GM12872 (cell line): ENCODE measurements around the gene LRRC8B.

Source experiments
- CTCF ChIP-seq: IDR thresholded peaks from 3 replicates; pipeline ENCODE4 v1.5.1; 2011; ENCODE audit warnings: low read depth, mild to moderate bottlenecking, low read length, moderate library complexity; ENCODE audit not compliant: insufficient read depth

LRRC8B gene

GRCh38 chr1:89536555-89537341 is 12.1 kb downstream of the LRRC8B start:
- TF ChIP-seq CTCF = no peak

- TF ChIP-seq CTCF = no peak
Observed at GRCh38 chr1:89538361-89538760, 13.7 kb downstream of the LRRC8B start.

GRCh38 chr1:89539128-89539527 is 14.5 kb downstream of the LRRC8B start:
- no peak for TF ChIP-seq CTCF

GRCh38 chr1:89540406-89540970 is 15.9 kb downstream of the LRRC8B start:
- no peak for TF ChIP-seq CTCF

GRCh38 chr1:89542345-89542744 is 17.7 kb downstream of the LRRC8B start:
- TF ChIP-seq CTCF = no peak

GRCh38 chr1:89545264-89546038 is 20.8 kb downstream of the LRRC8B start:
- no peak for TF ChIP-seq CTCF
